ENCODE measurements around the gene SLC2A2. TPM values are rescaled to one million over a fixed set of nuclear protein-coding genes. Genes with fewer than 3 reads are reported as not detected.

The SLC2A2 gene
- total RNA-seq, 2 donors from 2014 or later = not detected

GRCh38 chr3:171061749-171062148 is 35.2 kb upstream of the SLC2A2 start:
- Histone ChIP-seq H3K36me3 (no peaks in the 10 kb centered on the region), H3K9me3 (no peaks in the 10 kb centered on the region), H3K4me3 (no peak overlapping the region), H3K4me1 (no peaks in the 10 kb centered on the region), H3K27ac (no peak overlapping the region), H3K27me3 (no peaks in the 10 kb centered on the region)
- TF ChIP-seq, protein P1, sequence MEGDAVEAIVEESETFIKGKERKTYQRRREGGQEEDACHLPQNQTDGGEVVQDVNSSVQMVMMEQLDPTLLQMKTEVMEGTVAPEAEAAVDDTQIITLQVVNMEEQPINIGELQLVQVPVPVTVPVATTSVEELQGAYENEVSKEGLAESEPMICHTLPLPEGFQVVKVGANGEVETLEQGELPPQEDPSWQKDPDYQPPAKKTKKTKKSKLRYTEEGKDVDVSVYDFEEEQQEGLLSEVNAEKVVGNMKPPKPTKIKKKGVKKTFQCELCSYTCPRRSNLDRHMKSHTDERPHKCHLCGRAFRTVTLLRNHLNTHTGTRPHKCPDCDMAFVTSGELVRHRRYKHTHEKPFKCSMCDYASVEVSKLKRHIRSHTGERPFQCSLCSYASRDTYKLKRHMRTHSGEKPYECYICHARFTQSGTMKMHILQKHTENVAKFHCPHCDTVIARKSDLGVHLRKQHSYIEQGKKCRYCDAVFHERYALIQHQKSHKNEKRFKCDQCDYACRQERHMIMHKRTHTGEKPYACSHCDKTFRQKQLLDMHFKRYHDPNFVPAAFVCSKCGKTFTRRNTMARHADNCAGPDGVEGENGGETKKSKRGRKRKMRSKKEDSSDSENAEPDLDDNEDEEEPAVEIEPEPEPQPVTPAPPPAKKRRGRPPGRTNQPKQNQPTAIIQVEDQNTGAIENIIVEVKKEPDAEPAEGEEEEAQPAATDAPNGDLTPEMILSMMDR (IDR thresholded peaks at IDR 0.05) = no peak
- DNase-seq (ENCODE audit: low spot score) = no peak

GRCh38 chr3:171059978-171060377 is 33.5 kb upstream of the SLC2A2 start:
- Histone ChIP-seq H3K27ac (no peak overlapping the region), H3K4me1 (no peaks in the 10 kb centered on the region), H3K36me3 (no peaks in the 10 kb centered on the region), H3K27me3 (no peaks in the 10 kb centered on the region), H3K9me3 (no peaks in the 10 kb centered on the region), H3K4me3 (no peak overlapping the region)
- no peak for DNase-seq (ENCODE audit: low spot score)
- TF ChIP-seq, protein P1 (IDR thresholded peaks at IDR 0.05) = no peak

DNA sequence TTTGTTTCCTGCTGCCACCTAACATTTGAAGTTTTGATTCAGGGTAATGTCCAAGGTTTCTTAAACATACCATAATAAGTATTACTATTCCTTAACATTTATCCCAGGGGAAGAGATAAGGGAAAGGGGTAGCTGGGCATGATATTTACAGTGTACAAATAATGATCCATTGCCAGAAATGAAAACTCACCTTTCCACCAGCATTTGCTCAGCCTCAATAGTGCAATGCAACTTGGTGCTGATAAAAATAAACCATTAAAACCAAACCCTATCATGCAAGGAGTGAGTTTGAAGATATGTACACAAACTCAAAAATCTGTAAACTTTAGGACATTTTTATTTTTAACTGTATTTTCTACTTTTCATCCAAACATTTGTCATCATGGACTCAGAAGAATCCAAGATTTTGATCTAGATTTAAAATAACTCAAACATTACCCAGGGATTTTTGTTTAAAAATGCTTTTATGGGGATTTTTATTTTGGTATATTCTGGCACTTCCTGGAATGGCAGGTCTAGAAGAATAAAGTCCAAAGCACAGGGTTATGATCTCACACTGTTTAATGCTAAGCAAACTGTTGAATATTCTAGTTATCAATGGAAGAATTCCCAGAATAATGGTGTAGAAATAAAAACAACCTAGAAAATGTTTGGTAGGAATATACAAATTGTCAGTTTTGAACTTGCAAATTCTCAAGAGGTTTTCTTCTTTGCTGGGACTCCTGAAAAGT is 32.5 kb upstream of the SLC2A2 start:
- no peak for DNase-seq (ENCODE audit: low spot score)
- TF ChIP-seq, protein P1 (IDR thresholded peaks at IDR 0.05) = no peak
- no peak overlapping the region for H3K27ac ChIP-seq
- no peaks in the 10 kb centered on the region for H3K4me1 ChIP-seq
- H3K9me3 ChIP-seq = no peaks in the 10 kb centered on the region
- no peaks in the 10 kb centered on the region for H3K36me3 ChIP-seq
- H3K27me3 ChIP-seq = no peaks in the 10 kb centered on the region
- H3K4me3 ChIP-seq = no peak overlapping the region

DNA sequence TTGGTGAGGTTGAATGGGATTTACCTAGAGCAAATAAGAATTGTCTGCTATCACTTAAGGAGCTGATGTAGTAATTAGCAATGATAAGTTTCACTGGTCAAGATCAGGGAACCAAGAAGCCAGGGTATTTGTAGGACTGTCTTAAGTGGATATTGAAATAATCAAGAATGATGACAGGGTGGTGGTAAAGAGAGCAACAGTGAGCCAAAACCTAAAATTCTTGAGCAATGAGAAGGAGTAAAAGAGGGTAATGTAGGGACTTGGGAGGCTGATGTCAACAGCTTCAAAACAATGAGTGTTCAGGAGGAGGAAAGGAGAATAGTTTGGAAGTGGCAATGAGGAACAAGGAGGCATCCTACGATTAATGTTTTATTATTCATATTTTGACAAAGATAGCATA is 31.5 kb upstream of the SLC2A2 start:
- no peaks in the 10 kb centered on the region for H3K36me3 ChIP-seq
- no peaks in the 10 kb centered on the region for H3K27me3 ChIP-seq
- DNase-seq (ENCODE audit: low spot score) = no peak
- no peaks in the 10 kb centered on the region for H3K9me3 ChIP-seq
- no peak overlapping the region for H3K4me3 ChIP-seq
- TF ChIP-seq, protein P1 (IDR thresholded peaks at IDR 0.05) = no peak
- no peaks in the 10 kb centered on the region for H3K4me1 ChIP-seq
- no peak overlapping the region for H3K27ac ChIP-seq

- Histone ChIP-seq H3K4me3 (no peak overlapping the region), H3K9me3 (no peaks in the 10 kb centered on the region), H3K27ac (no peak overlapping the region), H3K4me1 (no peaks in the 10 kb centered on the region), H3K27me3 (no peaks in the 10 kb centered on the region), H3K36me3 (no peaks in the 10 kb centered on the region)
- TF ChIP-seq, protein P1 (IDR thresholded peaks at IDR 0.05) = no peak
- DNase-seq (ENCODE audit: low spot score) = no peak
These were observed 30.6 kb upstream of the SLC2A2 start for GRCh38 chr3:171057072-171057471.

DNA sequence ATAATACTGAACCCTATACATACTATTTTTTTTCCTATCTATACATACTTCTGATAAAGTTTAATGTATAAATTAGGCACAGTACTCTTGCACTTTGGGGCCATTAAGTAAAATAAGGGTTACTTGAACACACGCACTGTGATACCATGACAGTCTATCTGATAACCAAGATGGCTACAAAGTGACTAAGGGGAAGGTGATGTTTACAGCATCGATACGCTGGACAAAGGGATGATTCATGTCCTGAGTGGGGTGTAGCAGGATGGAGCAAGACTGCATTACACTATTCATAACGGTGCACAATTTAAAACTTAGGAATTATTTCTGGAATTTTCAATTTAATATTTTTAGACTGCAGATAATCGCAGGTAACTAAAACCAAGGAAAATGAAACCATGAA is 30.0 kb upstream of the SLC2A2 start:
- no peaks in the 10 kb centered on the region for H3K9me3 ChIP-seq
- DNase-seq (ENCODE audit: low spot score) = no peak
- H3K27me3 ChIP-seq = no peaks in the 10 kb centered on the region
- H3K4me1 ChIP-seq = no peaks in the 10 kb centered on the region
- H3K36me3 ChIP-seq = no peaks in the 10 kb centered on the region
- H3K4me3 ChIP-seq = no peak overlapping the region
- no peak overlapping the region for H3K27ac ChIP-seq
- TF ChIP-seq, protein P1 (IDR thresholded peaks at IDR 0.05) = no peak

All from right atrium auricular region (tissue), 2 donors.